GM21390 (cell line): ENCODE measurements around the gene MGAT5B.

Experiments
- ATAC-seq: cut with Tn5 transposase; IDR thresholded peaks from one replicate; pipeline ENCODE4 v1.9.1; 2021; ENCODE audit not compliant: unreplicated experiment

Gene MGAT5B

DNA sequence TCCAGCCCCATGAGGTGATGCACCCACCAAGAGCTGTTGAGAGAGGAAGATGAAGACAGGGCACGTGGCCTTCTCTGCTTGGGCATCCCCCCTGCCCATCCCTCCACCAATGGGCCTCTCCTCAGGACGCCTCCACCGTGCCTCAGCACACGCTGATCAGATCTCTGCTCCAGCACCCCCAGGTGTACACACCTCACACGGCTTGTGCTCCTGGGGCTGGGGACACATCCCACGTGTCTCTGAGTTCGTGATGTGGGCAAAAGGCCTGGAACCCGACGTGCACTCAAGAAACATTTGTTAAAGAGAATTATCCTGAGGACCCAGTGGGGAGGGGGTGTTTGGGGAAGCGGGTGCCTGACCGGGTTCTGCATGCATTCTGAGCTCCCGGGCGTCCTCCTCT lies 55.3 kb downstream of the MGAT5B start:
- ATAC-seq: no peak

DNA sequence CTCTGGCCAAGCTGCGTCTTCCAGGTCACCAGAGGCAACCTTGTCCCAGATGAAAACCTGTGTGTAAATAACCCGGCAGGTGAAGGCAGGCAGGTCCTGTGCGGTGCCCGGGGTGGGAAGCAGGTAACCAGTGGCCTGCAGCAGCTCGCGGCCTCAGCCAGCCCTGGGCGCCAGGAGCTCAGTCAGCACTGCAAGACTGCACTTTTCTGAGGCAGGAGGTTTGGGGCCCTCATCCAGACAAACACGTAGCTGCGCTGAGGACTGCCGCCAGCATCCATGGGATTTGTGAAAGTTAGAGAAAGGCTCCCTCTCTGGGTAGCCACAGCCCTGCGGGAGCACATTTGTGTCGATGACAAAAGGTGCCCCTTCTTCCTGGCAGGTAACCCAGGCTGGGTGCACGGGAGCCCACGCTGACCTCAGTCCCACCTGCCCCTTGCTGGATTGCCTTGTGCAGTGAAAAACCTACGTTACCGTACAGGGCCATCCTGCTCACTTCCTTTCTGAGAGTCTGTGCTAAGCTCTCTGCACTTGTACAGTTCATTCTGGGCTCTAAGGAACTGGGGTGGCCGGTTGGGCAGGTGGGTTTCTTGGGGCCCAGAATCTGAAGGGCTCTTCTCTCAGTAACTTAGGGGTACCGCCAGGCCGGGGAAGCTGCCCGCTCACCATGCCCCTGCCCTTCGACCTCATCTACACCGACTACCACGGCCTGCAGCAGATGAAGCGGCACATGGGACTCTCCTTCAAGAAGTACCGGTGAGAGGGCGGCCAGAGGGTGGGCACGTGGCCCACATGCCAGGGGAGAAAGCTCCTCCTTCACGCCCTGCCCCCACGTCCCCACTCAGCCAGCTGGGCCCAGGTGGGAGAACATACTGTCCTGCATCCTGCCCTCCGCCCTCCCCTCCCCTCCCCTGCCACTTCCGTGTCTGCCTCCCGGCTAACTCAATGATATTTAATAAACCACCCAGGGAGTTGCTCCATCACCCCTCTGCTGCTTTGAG lies 56.4 kb downstream of the MGAT5B start:
- no peak for ATAC-seq

DNA sequence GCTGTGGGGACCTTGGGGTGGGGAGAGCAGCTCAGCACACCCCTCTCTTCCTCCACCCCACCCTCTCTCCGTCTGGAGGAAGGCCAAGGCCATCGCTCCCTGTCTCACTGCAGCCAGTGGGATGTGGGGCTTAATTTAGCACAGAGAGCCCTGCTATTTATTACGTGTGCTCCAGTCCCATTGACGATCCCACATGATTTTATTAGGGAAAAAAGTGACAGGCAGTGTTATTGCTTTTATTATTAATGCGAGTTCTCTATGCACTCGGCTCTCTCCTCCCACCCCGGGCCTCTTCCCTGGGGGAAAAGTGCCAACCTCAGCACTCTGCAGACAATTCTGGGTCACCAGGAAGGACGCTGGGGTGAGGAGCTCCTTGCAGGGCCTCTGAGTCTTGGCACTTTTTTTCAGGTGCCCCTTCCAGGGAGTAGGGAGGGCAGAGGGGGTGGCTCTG lies 57.3 kb downstream of the MGAT5B start:
- no peak for ATAC-seq

DNA sequence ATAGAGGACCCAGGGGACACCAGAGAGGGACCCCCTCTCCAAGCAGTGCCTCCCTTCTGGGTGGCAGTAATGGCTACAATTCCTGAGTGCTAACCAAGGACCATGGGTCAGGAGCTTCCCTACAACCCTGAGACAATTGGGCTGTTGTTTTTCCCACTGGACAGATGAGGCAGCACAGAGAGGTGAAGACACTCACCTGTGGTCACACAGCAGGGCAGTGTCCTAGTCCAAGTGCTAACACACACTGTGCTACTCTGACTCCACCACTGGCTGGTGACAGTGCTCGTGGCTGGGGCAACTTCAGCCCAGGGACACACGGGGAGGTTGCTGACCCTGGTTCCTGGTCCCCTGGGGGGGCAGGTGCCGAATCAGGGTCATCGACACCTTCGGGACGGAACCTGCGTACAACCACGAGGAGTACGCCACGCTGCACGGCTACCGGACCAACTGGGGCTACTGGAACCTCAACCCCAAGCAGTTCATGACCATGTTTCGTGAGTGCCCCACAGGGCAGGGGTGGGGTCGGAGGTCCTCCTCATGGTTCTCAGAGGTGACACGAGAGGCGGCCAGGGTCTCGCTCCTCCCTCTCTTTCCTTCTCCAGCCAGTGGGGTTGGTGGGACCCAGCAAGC lies 58.1 kb downstream of the MGAT5B start:
- ATAC-seq: no peak

DNA sequence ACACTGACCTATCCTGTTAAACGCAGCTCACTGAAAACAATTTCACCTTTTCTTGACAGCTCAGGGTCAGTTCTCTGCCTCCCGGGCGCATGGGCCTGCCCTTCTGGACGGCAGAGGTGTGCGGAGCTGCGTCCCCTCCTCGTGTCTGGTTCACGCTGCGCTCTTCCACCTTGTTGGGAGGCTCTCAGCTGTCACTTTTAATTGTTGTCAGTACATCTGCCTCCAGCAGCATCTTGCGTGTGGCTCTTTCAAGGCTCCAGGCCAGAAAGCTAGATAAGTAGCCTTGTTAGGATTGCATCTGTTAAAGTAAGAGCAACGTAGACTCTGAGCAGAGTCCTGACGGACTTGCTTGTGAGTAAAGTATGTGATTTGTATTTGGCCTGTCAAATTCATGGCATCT lies 59.4 kb downstream of the MGAT5B start:
- no peak for ATAC-seq

DNA sequence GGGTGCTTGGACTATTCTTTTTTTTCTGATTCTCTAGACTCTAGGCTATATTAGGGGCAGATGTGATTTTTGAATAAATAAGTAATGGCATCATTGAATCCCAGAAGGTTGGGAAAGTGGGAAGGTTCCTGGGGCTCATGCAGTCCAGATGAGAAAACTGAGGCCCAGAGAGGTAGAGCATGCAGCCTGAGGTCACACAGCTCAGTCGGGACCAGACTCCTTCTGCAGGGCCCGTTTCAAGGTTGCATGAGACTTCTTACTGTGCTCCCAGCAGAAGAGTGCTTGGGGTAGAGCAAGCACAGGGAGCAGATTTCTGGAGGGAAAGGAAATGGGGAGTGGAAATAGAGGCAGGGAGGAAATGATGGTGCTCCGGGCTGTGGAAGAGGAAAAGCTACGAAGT lies 59.8 kb downstream of the MGAT5B start:
- ATAC-seq: no peak

DNA sequence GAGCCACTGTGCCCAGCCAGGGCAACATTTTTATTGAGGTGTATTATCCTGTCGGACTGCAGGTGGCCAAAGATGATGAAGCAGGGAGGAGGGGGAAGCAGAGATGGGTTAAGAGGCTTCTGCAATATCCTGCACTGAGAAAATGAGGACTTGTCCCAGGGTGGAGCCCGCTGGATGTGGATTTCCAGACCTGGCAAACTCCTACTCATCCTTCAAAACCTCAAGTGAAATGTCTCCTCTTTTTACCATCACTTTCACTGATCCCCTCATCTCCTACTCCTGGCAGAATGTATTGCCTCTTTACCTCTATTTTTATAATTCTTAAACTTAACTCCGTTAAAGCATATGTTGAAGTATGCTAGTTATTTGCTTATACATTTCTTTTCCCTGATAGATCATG lies 60.9 kb downstream of the MGAT5B start:
- ATAC-seq: no peak

DNA sequence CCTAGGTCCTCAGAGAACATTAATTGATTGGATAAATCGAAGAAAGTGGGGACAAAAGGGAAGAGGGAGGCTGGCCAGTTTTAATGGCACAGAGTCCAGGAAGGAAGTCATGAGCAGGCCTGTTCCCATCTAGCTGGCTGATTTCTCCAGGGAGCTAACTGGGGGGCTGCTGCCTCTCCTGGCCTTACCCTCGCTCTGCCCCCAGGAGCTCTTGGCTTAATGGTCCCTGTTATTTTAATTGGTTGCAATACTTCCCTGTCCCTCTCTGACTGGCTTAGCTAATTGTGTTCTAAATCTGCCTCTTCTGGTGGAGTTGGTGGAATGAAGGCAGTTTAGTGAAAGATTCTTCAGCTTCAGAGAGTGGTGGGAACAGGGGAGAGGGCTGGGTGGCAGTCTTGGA lies 61.4 kb downstream of the MGAT5B start:
- no peak for ATAC-seq

DNA sequence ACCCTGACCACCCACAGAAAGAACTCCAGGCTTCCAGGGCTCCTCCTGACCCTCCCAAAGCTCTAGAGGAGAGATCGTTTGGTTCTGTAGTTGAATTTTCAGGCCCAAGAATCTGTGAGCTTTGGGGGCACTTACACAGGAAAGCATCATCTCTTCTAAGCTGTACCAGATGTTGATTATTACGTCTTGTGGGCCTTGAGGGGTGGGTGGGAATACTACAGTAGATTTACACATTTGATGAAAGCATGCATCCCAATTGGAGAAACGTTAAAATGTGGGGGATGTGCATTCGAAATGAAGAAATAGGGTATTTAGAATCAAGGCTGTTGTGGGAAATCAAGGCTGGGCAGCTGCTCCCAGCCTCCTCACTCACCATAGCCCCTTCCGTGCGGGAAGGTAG lies 61.9 kb downstream of the MGAT5B start:
- ATAC-seq: no peak

DNA sequence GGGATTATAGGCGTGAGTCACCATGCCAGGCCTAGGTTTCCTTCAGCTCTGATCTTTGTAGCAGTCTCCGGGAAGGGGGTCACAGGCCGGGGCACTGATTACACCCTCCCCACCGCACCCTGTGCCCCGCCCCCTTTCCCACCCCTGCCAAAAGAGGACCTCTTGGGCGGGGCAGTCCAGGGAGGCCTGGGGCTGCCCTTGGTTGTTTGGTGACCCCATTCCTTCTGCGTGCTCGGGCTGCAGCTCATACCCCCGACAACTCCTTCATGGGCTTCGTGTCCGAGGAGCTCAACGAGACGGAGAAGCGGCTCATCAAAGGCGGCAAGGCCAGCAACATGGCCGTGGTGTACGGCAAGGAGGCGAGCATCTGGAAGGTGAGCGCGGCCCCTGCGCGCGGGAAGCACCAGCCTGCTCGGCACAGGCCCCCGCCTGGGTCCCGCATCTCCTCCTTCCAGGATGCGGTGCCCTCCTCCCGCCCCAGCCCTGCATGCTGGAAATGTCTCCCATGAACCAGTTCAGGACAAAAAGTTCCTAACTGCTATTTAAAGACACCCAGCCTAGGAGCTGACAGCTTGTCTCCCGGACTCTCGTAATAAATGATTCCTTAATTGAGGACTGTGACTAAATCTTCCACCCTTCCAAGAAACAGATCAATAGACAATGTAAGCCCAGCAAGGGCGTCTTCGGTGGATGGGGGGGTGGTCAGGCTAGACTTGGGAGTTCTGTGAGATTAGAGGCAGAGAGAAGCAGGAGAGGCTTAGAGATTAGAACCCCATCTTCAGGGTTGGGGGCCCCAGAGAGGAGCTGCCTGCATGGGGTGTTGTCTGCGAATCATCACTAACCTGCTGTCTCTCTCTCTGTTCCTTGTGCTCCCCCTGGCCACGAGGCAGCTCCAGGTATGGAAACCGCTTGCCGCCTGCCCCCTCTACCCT lies 64.5 kb downstream of the MGAT5B start:
- ATAC-seq: no peak

DNA sequence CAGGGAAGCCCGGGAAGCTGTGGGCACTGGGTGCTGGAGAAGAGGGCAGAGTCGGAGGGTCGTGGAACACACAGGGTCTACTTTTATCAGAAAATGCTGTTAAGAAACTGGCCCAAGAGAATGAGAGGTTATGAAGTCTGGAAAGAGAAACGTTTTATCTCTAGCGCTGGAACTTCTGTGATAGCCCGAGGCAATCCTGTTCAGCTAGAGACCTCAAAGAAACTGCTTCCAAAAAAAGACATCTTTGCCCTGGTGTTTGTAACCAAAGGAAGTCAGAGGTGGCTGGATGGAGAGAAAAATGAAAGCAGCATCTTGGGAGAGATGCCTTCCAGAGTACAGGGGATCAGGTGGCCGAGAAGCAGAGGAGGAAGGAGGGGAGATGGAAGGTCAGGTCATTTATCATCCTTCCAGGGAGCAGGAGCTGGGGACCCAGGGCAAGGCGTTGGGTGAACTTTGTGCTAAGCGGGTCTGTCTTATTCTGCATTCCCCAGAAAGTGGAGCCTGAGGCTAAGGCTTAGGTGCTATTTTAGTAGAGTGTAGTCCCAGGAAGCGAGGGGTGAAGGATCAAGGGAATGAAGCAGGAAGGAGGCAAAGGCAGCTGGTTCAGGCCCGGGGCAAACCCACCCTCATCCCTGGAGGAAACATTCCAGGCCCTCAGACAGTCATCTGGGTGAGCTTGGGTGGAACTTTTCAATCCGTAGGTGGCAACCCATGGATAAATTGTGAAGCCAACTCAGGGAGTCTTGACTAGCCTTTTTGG lies 66.5 kb downstream of the MGAT5B start:
- ATAC-seq: no peak

DNA sequence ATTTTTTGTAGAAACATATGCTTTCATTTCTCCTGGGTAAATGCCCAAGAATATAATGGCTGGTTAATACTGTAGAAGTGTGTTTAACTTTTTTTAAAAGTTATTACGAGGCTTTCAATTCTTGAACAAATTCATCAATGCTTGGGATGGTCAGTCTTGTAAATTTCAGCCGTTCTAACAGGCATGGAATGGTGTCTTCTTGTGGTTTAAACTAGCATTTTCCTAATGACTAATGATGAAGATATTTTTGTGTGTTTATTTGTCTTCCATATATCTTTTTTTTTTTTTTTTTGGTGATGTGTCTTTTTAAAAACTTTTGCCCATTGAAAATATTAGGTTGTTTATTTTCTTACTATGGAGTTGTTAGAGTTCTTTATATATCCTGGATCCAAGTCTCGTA lies 67.1 kb downstream of the MGAT5B start:
- ATAC-seq: no peak

DNA sequence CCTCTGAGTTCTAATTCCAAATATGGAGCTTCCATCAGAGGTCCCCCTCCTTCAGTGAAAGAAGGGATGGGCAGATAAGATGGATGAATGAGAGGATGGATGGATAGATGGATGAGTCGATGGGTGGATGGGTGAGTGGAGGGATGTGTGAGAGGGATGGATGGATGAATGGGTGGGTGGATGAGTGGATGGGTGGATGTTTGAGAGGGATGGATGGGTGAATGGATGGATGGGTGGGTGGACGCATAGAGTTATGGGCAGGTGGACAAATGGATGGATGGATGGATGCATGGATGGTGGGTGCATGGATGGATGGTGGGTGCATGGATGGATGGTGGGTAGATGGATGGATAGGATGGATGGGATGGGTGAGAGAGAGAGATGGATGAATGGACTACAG lies 69.0 kb downstream of the MGAT5B start:
- no peak for ATAC-seq

DNA sequence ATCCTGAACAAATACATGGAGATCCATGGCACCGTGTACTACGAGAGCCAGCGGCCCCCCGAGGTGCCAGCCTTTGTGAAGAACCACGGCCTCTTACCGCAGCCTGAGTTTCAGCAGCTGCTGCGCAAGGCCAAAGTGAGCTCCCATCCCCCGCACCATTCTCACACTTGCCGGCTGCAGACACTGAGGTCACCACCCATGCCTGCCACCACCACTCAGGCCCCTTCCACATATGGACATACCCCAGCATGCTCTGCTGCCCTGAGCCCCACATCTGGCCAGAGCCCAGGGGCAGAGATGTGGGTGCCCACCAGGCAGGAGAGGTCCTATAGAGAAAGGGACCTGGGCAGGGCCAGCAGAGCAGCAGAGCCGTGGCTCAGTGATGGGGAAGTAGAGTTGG lies 69.8 kb downstream of the MGAT5B start:
- ATAC-seq: no peak

DNA sequence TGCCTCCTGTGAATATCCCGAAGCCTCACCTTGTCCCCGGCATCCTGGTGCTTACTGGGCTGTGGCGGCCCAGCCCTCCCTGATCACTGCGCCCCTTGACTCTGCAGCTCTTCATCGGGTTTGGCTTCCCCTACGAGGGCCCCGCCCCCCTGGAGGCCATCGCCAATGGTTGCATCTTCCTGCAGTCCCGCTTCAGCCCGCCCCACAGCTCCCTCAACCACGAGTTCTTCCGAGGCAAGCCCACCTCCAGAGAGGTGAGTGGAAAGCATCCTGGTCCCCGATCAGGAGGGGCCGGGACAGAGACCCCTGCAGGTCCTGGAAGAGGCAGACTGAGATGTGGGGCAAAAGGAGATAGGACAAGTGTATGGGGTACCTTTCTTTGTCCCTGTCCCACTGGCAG lies 72.1 kb downstream of the MGAT5B start:
- no peak for ATAC-seq

DNA sequence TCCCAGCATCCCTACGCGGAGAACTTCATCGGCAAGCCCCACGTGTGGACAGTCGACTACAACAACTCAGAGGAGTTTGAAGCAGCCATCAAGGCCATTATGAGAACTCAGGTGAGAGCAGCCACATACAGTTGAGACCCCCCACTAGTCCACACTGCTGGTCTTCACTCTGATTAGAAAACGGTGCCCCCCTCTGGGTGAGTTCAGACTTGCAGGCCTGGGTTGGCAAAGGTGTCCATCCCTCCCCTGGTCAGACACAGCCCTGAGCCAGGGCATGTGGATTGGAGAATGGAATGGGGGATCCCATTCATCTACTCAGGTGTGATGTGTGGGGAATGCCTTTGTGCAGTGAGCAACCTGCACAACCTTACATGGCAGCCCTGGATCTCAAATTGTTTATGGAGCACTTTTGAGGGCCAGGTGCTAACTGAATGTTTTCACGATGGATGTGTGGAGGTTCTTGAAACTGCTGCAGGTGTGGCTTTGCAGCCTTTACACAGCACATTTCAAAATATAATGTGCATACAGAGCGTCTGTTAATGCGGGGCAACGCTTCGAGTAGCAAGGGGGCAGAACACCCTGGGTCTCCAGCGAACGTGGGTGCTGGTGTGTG lies 72.6 kb downstream of the MGAT5B start:
- no peak for ATAC-seq

DNA sequence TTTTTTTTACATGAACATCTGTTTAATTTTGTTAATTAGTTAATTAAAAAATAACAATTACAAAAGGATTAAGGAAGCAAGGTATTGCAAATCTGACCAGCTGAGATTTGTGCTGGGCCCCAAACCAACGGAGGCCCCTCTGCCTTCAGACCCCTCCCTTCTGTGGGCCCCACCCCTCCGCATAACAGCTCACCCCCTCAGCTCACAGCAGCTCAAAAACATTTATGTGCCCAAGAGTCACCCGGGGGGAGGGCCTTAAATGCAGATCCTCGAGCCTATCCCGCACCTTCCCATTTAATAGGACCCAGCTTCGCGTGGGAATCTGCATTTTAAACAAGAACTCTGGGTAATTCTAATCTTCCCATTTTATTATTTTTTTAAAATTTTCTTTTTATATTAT lies 75.0 kb downstream of the MGAT5B start:
- ATAC-seq: no peak

DNA sequence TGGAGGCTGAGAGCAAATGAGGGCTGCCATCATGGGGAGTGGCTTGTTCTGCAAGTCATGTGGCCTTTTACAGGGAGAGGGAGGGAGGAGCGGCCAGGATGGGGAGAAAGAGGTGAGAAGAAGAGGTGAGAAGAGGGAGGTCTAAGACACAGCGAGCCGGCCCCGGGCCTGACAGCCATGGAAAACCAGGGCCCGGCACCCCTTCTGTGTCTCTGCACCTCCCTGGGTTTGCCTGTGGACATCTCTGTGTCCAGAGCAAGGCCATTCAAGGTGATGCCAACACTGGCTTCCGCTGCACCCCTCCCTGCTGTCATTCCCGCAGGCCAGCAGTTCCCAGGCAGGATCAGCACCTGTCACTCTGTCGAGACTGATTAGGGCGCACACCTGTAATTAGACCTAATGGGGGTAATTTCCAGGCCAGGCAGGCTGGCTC lies 75.6 kb downstream of the MGAT5B start:
- ATAC-seq: no peak

DNA sequence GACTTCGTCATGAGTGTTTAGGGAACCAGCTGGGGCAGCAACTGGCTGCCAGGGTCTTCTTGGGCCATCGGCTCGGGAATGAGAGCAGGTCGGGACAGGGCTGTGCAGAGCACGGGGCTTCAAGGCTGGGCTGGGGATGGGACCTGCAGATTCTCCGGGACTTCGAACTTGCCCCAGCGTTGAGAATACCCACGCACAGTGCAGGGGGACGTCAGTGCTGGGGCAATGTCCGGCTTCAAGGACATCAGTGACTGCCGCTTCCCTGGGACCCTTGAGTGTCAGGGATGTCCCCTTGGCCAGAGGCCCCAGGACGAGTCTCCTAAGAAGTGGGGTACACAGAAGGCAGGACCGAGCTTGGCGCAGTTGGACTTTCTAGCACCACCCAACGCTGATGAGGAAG lies 76.3 kb downstream of the MGAT5B start:
- no peak for ATAC-seq

DNA sequence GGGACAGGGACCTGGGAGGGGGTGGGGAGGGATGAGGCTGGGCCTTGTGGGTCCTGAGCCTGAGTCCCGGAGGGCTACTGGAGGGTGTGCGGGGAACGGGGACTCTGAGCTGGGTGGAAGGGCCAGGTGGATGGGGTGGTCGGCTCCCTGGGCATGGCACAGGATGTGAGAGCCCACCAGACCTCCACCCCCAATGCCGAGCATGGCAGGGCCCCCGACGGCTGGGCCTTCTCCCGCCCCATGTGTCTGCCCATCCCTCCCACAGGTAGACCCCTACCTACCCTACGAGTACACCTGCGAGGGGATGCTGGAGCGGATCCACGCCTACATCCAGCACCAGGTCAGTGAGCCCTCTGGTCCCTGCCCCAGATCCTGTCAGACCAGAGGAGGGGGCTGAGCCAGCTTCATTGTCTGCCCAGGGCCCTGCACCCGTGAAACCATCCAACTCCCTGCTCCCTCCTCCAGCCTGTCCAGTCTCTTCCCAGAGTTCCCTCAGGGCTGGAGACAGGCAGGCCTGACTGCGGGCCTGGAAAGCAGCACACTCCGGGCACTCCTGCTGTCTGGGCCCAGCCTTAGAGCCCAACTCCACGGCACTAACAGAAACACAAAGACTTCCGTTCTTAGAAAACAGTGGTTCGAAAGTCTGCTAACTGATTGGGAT lies 78.0 kb downstream of the MGAT5B start:
- ATAC-seq: no peak
